UCSD-AML1 (cell line): ENCODE data around the gene CNKSR3.
"Not testable (repeated sequence)": the region's sequence is repeated elsewhere in the genome, so short reads cannot be mapped to it uniquely, and the experiment has no call there.

Experiments
- DNase-seq: peaks from one replicate; lab custom pipeline; 2025; ENCODE audit not compliant: unreplicated experiment; lab: John Stamatoyannopoulos, UW

Gene CNKSR3

DNA sequence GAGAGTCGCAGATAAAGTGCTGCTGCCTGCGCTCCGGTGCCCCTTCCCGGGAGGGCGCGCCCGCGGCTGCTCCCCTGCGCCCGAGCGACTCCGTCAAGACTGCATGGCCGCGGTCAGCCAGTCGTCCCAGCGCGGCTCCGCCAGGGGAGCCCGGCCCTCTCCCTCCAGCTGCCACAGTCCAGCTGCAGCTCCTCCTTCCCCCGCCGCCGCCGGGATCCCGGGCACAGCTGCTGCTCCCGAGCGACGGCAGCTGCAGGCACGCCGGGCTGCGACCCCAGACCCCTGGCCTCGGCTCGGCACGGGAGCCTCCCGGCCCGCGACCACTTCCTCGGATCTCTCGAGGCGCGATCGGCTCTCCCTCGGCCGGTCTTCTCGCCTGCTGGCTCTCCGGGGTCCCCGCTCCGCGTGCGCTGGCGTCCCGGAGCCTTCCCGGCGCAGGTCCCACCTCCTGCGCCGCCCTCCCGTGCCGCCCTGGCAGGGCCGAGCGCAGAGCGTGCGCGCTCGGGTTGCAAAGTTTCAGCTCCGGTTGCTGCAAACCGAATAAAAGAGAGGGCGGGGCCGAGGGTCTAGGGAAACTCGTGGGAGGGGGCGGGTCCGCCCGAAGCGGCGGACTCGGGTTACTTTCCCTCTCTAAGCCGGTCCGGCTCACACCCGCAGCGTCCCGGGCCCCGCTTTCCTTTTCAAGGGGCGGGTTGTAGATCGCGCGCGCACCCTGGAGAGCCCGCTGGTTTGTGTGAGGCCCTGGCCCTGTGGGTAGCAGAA, at the start of gene CNKSR3:
Gene CNKSR3, minus strand, starts transcription at position 542 of the 762 bp plus-strand sequence. CDS start 571 bp downstream, outside the sequence.
- peak; percentile 91 for DNase-seq

DNA sequence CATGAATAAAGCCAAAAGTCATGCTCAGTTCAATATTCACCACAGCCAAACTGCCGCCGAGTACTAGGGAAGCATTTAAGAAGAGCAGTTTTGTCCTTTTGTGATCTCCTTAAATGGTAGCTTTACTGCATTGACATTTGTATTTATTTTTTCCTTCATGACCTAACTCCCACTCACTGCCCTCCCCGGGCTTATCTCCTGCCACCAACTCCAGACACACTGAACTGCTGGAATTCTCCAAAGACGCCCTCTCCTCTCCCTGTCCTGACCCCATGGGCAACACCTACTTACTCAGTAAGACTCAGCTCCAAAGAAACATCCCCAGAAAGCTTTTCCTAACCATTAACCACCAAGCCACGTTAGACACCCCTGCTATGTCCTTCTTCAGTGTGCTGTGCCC, 48.5 kb upstream of the CNKSR3 start:
- DNase-seq, result no peak

DNA sequence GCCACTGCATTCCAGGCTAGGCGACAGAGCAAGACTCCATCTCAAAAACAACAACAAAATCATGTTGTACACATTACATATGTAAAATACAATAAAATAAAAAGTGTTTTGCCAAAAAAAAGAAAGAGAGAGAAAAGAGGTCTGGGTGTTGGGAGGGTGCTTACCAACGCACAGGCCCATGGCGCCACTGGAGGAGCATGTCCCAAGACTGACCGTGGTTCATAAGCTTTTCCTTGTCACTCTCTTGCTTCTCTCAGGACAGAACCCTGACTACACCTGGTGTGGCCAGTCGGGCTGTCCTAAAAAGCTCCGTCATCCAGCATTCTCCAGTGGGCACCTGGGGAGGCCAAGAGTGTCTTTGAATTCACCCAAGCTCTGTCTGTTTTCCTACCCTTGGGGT, 48.0 kb upstream of the CNKSR3 start:
- DNase-seq, result no peak

DNA sequence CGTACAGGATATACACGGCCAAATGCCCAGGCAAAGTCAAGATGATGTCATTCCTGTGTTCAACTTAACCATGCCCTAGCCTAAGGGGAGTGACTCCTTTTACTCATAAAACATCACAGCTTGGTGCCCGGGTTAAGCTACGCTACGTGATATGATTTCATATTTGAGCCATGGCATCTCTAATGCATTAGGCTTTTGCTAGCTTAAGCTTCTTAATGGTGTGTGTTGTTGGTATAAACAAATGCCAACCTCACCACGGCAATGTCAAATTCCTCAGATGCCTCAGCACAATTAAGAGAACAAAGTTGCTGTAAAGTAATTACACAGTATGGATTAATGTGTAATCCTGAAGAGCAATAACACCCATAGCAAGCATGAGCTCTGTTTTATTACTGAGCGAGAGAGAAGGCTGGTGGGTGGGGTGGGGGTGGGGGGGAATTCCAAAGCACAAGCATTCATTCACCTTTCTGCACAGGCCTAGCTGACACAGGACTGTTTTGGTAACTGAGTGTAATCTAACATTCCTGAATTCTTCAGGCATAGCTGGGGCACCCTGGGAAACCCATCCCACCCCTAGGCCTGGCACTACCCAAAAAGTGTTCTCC, 44.7 kb upstream of the CNKSR3 start:
- DNase-seq, result no peak

DNA sequence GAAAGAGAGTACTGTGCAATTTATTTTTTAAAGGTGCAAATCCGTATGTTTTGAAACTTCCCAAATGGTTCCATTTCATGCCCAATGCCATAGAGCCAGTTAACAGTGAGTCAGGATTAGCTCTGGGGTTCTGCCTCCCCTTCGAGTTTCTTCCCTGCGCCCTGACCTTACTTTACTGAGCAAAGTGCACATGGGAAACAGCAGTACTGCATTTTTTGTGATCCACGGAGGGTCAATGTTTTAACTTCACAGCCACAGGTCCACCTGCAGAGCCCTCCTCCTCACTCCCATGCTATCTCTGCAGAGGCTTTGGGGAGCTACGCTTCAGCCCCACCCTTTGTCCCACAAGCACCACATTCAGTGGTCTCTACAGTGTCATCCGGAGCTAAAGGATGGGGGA, 44.0 kb upstream of the CNKSR3 start:
- DNase-seq, result no peak

DNA sequence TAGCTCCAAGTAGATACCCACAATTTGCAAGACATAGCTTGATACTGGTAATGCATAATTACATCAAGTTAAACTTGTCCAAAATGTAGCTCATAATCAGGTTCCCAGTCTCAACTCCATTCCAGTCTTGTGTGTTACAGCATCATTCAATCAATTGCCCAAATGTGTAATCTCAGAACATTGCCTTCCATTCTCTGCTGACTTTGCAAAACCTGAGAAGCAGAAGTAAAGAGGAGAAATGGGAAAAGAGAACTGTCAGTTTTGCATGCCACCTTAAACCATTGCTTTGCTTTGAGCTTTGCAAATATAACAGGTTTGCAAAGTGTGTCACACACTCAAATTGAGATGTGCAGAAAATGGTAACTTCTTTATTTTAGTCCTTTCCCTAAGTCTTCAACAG, 40.3 kb upstream of the CNKSR3 start:
- no peak for DNase-seq

DNA sequence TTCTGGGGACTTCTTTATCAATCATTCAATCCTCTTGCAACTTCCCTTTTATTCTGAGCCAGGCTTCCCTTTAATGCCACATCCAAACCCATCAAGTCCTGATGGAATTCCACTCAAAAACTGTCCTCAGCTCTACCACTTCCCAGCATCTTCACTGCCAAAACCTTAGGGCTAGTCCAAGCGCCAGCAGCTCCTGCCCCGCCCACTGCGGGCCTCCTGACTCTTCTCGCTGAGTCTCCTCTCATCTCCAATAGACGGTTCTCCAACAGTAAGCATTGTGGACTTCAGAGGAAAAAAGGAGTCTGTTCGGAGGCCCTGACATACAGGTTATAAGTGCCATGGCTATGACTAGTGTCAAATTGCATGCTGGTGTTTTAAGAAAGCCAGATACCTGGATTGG, 38.7 kb upstream of the CNKSR3 start:
- DNase-seq, result no peak

DNA sequence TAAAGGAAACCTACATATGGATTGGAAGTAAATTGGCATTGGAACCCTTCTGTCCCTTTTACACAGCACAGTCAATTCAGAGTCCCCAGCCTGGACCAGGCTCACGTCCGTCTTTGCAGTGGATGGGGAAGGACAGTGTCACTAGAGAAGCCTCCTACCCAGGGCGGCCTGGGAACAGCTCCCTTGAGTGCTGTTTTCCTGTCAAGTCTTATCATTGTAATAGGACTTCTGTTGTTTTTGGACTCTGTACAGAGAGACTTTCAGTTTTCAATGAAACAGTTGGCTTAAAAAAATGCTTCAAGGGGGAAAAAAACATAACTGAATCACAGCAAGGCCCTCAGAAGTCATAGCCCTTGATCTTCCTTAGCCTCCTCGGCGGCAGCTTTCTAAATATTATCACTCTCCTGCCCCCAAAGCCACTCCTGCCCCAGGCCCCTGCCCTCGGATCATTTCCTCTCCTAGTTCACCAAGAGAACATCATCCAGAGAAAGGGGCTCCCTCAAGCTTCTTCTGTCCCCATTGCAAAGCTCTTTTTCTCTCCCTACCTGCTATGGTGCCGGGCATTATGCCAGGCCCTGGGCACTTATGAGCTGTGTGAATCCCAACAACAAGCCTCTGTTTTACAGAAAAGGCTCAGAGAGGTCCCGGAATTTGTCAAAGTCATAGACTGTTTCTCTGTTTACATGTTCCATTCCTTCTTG, 37.8 kb upstream of the CNKSR3 start:
- DNase-seq, result no peak

DNA sequence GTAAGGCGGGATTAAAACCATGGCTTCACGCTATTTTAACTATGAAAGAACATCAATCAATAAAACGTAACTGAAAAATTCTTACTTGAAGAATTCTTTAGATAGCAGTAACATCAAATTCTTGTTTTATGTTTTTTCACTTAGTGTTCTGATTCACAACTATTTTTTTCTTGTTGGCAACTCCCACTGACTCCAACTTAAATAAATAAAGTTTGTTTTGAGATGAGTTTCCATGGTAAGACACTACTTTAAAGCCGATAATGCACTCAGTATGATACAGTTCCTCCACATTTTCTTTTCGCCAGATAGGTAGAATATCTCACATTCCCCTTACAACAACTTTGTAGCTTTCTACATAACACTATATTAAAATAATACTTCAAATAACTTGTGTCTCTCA, 33.1 kb upstream of the CNKSR3 start:
- no peak for DNase-seq

DNA sequence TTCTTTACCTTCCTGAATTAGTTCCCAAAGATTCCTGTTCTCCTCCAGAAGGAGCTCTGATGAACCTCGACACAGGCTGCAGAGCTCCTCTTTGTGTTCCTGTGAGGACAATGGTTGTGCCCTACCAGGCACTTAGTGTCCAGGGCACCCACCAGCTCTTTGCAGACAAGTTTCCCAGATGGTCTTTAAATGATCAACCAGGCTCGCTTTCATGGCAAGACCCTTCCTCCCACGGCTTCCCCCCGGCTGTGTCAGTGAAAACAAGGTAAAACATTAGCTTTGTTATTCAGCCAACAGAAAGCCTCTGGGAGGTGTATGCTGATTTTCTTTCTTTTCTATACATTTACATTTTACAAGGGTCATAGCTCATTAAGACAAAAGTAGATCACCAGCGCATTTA, 32.3 kb upstream of the CNKSR3 start:
- DNase-seq, result no peak

DNA sequence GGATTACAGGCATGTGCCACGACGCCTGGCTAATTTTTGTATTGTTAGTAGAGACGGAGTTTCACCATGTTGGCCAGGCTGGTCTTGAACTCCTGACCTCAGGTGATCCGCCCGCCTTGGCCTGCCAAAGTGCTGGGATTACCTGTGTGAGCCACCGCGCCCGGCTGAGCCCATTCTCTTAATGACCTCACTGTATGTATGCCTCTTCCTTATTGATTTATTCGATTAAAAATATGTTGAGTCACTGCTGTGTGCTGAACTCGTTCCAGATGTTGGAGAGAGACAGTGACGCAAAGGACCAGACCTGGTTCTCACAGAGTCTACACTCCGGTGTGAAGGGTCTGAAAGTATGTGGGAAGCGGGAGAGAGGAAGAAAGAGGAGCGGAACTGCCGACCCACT, 31.4 kb upstream of the CNKSR3 start:
- DNase-seq, result not testable (repeated sequence)

DNA sequence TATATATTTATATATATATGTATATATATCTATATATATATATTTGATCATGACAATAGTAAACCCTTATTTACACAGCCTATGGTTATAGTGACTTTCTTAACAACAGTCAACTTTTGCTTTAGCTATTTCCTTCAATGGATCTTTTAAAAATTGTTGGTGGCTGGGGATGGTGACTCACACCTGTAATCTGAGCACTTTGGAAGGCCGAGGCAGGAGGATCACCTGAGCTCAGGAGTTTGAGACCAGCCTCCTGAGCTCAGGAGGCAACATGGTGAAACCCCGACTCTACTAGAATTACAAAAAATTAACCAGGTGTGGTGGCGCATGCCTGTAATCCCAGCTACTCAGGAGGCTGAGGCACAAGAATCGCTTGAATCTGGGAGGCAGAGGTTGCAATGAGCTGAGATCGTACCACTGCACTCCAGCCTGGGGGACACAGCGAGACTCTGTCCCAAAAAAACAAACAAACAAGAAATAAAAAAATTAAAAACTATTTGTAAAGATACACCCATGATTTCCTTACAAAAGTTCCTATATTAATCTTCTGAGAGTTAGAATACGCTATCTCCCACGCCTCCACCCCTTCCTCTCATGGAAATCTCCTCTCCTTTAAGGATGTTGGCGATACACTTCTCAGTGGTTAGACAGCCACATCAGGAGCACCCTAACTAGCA, 29.2 kb upstream of the CNKSR3 start:
- DNase-seq, result no peak

DNA sequence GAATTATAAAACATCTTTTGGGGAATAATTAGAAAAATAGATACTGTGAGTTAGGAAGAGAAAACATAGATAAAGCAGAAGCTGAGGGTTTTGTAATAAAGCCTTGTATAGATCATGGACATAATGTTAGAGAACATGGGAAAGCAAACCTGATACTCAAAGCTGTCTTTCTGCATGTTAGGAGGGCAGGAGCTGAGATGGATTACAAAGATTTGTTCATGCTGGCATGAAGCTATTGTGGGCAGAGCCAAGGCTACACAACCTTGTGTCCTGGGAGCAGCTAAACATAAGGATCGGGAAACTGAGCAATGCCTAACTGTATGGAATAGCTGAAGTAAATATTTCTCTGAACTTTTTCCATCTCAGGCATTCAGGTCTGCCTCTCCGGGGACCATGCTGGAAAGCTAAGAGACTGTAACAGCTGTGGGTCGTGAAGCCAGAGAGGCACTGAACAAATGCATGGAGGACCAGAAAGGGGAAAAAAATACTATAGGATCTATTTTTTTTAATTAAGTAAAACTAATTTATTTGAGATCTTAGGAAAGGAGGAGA, 28.2 kb upstream of the CNKSR3 start:
- no peak for DNase-seq

DNA sequence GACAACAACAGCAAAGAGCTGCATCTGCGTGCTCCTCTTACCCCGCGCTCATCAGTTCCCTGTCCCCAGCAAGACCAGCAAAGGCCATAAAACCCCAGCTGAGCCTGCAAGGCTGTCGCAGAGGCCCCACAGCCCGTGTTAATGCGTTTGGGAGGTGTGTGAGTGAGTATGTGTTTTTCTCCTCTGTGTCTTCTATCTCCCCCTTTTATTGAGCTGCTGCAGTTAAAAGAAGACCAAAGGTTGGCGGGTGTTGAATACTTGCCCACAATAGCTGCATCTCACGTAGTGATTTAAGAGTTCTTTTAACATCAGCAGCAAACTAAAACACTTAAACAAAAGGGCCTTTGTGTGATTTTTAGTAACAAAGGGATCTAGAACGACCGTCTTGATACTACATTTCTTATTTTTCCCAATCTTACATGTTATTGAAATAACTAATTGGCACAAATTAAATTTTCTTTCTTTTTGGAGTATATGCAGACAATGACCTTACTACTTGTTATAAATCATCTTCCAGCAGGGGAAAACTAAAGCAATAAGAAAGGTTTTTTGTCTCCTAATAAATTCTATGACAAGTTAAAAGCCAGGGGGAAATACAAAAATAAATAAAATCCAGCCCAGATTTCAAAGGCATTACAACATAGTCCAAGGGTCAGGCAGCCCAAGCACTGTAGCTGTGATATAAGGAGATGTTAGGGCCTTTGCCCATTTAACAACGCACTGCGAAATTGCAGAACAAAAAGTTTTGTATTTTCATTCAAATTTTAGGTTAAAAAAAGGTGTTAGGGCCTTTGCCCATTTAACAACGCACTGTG, 27.2 kb upstream of the CNKSR3 start:
- DNase-seq, result no peak

DNA sequence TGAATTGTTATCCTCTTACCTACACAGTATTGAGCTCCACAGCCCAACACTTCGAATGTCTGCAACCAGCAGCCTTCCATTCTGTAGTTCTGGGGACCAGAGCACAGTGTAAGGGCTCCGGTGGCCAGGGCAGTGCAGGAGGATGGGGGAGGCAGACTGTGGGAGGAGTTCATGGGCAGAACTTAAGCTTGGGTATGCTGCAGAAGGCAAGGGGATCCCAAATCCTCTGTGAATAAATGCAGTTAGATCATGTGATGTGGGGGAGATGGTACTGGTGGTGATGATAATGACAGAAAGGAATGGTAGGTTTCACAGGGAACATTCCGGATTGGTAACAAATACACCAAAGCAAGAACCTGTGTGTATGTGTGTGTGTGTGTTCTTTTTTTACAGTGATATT, 26.5 kb upstream of the CNKSR3 start:
- no peak for DNase-seq

DNA sequence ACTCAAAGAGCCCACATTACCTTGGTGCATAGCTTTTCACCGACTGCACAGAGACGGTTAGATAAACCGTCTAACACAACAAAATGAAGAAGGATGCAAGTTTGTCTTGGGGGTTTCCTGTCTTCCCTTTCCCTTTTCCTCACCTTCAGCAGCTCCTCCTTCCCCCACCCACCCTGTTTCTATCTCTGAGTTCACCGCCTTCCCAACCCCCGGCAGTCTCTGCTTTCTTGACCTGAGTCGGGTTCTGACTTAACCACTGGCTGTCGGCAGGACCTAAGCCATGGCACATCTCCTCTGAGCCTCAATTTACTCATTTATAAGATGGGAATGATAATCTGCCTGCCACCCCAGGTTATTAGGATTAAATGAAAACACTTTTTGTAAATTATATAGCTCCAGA, 25.8 kb upstream of the CNKSR3 start:
- no peak for DNase-seq

DNA sequence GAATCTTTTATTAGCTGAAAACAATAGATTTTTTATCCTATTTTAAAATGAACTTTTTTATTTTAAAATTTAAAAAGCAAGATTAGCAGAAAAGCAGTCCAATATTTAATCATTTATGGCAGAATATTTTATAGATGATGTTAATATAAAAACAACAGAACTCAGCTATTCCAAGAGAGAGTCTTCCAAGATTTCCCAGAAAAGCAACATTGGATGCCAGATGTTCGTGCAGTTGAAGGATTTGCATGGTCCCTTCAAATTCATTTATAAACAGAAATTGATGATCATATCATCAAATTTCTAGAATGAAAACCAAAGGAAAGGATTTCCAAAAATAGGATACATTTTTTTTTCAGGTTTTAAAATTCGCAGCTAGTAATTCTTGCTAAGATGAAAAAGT, 25.4 kb upstream of the CNKSR3 start:
- DNase-seq, result no peak

DNA sequence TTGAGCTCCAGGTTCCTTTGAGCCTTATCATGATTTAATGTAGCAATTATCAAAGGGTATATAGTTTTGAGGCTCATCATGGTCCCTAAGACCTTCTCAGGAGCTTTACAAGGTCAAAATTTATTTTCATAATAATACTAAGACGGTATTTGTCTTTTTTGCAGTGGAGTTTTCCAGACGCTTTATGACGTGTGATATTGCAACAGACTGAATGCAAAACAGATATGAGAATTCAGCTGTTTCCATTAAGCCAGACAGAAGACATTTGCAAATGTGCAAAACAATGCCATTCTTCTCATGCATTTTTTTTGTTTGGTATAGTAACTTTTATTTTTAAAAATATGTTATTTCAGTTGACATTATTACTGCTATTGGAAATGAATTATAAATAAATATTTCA, 24.7 kb upstream of the CNKSR3 start:
- DNase-seq, result no peak

DNA sequence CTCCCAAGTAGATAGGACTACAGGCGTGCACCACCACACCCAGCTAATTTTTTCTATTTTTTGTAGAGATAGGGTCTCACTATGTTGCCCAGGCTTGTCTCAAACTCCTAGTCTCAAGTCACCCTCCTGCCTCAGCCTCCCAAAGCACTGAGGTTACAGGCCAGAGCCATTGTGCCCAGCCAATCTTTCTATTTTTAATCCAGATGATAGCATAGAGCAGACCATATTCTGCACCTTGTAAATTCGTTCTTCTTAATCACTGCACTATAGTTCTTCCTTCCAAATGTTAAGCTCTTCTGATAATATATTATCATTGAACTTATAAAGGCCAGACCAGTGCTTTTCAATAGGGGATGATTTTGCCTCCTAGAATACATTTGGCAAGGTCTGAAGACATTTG, 24.0 kb upstream of the CNKSR3 start:
- no peak for DNase-seq

DNA sequence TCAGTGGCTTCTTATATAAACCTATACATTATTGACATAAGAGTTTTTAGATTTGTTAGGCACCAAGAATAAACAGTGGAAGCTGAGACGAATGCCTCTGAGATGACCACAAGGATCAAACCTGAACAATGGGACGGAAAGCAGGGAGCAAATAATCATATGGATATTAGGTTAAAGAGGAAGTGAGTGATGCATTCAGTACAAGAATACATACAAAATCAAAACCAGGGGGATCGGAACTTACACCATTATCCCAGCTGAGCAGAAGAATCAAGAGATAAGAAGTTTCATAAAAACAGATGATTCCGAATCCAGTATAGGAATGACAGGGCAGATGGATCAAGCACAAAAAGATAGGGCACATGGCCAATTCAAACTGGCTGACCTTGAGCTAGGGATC, 21.9 kb upstream of the CNKSR3 start:
- no peak for DNase-seq

DNA sequence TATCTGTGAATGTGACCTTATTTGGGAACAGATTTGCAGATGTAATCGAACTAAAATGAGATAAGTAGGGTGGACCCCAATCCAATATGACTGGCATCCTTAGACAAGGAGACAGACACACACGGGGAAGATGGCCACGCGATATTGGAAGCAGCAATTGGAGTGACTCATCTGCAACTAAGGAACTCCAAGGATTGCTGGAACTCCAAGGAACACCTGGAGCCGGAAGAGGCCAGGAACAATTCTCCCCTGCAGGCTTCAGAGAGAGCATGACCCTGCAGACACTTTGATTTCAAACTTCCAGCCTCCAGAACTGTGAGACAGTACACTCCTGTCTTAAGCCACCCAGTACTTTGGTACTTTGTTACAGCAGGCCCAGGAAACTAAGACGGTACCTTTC, 19.5 kb upstream of the CNKSR3 start:
- DNase-seq, result no peak
